ENCODE data around the gene CALHM2. TPM values are rescaled to one million over a fixed set of nuclear protein-coding genes. Genes with fewer than 3 reads are reported as not detected.

Gene CALHM2
- total RNA-seq, 1 experiment from 2014 or later = 1.9 TPM

DNA sequence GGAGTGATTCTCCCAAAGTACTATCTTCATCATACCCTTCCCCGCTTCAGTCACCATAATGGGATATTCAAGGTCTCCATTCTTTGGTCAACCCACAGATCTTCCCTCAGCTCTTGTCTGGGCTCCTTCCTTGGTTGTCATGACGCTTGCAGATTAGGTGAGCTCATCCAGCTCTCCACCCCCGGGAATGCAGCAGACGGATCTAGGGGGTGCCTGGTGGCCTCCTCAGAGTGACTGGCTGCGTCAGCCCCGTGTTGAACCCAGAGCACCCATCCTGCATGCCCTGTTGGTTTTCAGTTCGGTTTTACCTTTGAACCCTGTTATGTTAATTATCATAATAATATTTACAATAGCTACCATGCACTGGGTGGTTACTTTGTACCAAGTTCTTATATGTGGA lies 47.7 kb upstream of the CALHM2 start (continued):
- no peak for TF ChIP-seq CDX4 (CRISPR knock-in tag; IDR thresholded peaks at IDR 0.05; ENCODE audit: borderline replicate concordance)
- no peak for TF ChIP-seq FOXK1 (CRISPR knock-in tag; IDR thresholded peaks at IDR 0.05)
- TF ChIP-seq STAT6 (CRISPR knock-in tag; conservative IDR thresholded peaks at IDR 0.05; ENCODE audit: low read depth) = no peak
- TF ChIP-seq FOXP4 (CRISPR knock-in tag; IDR thresholded peaks at IDR 0.05) = no peak
- no peak for TF ChIP-seq USF2 (CRISPR knock-in tag; IDR thresholded peaks at IDR 0.05)
- no peak for TF ChIP-seq PRDM15 (CRISPR knock-in tag; IDR thresholded peaks at IDR 0.05)
- no peak for TF ChIP-seq E2F5 (CRISPR knock-in tag; IDR thresholded peaks at IDR 0.05)

DNA sequence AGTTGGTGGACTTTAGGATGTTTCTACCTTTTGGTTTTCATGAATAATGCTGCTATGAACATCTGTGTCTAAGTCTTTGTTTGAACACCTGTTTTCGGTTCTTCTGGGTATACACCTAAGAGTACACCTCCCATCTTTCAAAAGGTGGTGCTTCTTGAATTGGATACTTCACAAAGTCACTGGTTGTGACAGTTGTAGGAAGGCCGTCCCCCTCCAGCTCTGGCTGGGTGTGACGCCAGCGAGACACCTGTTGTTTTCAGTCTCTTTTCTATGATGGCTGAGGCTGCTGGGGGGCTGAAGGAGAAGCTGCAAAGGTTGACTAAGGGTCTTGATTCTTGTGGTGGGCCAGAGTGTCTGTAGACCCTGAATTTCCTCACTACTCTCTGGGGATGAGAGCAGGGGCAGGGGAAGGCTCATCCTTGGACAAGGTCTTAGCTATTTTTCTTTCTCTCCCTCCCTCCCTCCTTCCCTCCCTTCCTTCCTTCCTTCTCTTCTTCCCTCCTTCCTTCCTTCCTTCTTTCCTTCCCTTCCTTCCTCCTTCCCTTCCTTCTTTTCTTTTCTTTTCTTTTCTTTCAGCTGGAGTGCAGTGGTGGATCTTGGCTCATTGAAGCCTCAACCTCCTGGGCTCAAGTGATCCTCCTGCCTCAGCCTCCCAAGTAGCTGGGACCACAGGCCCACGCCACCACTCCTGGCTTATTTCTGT lies 46.9 kb upstream of the CALHM2 start:
- Mint-ChIP-seq H3K9me3 (no peaks in the 10 kb centered on the region), H3K36me3 (no peaks in the 10 kb centered on the region), H3K27me3 (ENCODE audit: low read depth) (peaks cover 49% of the 10 kb centered on the region), H3K4me3 (no peak overlapping the region), H3K4me1 (peaks cover 7% of the 10 kb centered on the region), H3K27ac (no peak overlapping the region)
- ATAC-seq = no peak
- CTCF ChIA-PET = interaction anchor here (0.7 to 1.4 kb wide), 3 partner anchors 56 to 94 kb away, joined by 3 to 5 read pairs (median 4); no protein-coding TSS in a partner anchor
- POLR2A ChIA-PET = no interaction called here
- DNase-seq (ENCODE audit: low spot score) = no peak
- TF ChIP-seq ELF4 (CRISPR knock-in tag; IDR thresholded peaks at IDR 0.05; ENCODE audit: low read depth) (no peak), RORB (CRISPR knock-in tag; IDR thresholded peaks at IDR 0.05) (no peak), ZNF121 (CRISPR knock-in tag; IDR thresholded peaks at IDR 0.05) (no peak), ETV6 (CRISPR knock-in tag; IDR thresholded peaks at IDR 0.05) (no peak), E2F5 (CRISPR knock-in tag; IDR thresholded peaks at IDR 0.05) (no peak), EMX1 (CRISPR knock-in tag; IDR thresholded peaks at IDR 0.05) (no peak), TEAD1 (CRISPR knock-in tag; IDR thresholded peaks at IDR 0.05) (no peak), ZNF138 (CRISPR knock-in tag; conservative IDR thresholded peaks at IDR 0.05) (no peak), NFE2L1 (CRISPR knock-in tag; IDR thresholded peaks at IDR 0.05) (no peak), CBFB (CRISPR knock-in tag; IDR thresholded peaks at IDR 0.05; ENCODE audit: low read depth) (no peak), GTF2I (CRISPR knock-in tag; conservative IDR thresholded peaks at IDR 0.05) (no peak), CDX4 (CRISPR knock-in tag; IDR thresholded peaks at IDR 0.05; ENCODE audit: borderline replicate concordance) (no peak), SP1 (CRISPR knock-in tag; conservative IDR thresholded peaks at IDR 0.05) (no peak), MYBL2 (CRISPR knock-in tag; IDR thresholded peaks at IDR 0.05) (no peak), USF2 (CRISPR knock-in tag; IDR thresholded peaks at IDR 0.05) (no peak), JAZF1 (CRISPR knock-in tag; IDR thresholded peaks at IDR 0.05) (no peak)
